Esophagus muscularis mucosa (tissue), 4 donors: ENCODE measurements around the gene GMPR. TPM values are rescaled to one million over a fixed set of nuclear protein-coding genes. Genes with fewer than 3 reads are reported as not detected.

Source experiments
- DNase-seq: peaks from one replicate; pipeline ENCODE4 v3.0.0-alpha.2; 2017; ENCODE audit errors: extremely low spot score
- H3K27ac ChIP-seq, 4 donors: fragments of 200-600 bp; sonication (generic); replicated peaks in 1 of 4; 1 replicate in 3 of 4; 2 replicates in 1 of 4; pipeline ENCODE4 v1.5.1; 2016 to 2019; ENCODE audit warnings: mild to moderate bottlenecking in 1 of 4
- H3K27me3 ChIP-seq, 4 donors: fragments of 200-600 bp; sonication (generic); one replicate each; pipeline versions ENCODE4 v1.5.1 to v1.6.0; 2016 to 2019
- H3K36me3 ChIP-seq, 4 donors: fragments of 200-600 bp; sonication (generic); one replicate each; pipeline ENCODE4 v1.5.1; 2016 to 2019
- H3K4me1 ChIP-seq, 4 donors: fragments of 200-600 bp; sonication (generic); one replicate each; pipeline ENCODE4 v1.5.1; 2016 to 2019
- H3K4me3 ChIP-seq, 4 donors: fragments of 200-600 bp; sonication (generic); 1 replicate in 2 of 4; 2 replicates in 2 of 4; pipeline ENCODE4 v1.5.1; 2016 to 2019; ENCODE audit warnings: mild to moderate bottlenecking in 4 of 4, moderate library complexity in 1 of 4
- H3K9me3 ChIP-seq, 4 donors: fragments of 200-600 bp; sonication (generic); 1 replicate in 3 of 4; 2 replicates in 1 of 4; pipeline ENCODE4 v1.5.1; 2016 to 2019
- EP300 ChIP-seq: sonication (generic); formaldehyde crosslinking; IDR thresholded peaks from one replicate; pipeline ENCODE4 v1.6.1; 2017; ENCODE audit warnings: antibody characterized with exemption
- POLR2A ChIP-seq: fragments of 450-650 bp; IDR thresholded peaks from one replicate; pipeline ENCODE4 v1.6.1; 2017; ENCODE audit warnings: antibody characterized with exemption, moderate library complexity, mild to moderate bottlenecking, low read depth
- POLR2AphosphoS5 ChIP-seq, 2 donors: sonication (generic); formaldehyde crosslinking; IDR thresholded peaks; one replicate each; pipeline ENCODE4 v1.6.1; 2017; ENCODE audit warnings: antibody characterized with exemption in 2 of 2
- WGBS: methylation state at CpG from one replicate; pipeline ENCODE4 v1.1.5; 2018; 5-methylcytosine and 5-hydroxymethylcytosine counted together
- intact Hi-C: fragments of 100-400 bp; cut with DNase I; formaldehyde crosslinking; loops from one replicate; pipeline ENCODE4 v1.15.1; 2023
- total RNA-seq, 4 donors: library from RNA; depleted of rRNA; stranded (reverse); fragments of >200 nt; gene quantifications; one replicate each; pipeline versions ENCODE4 v1.1.0 to v1.2.1, GENCODE V29; 2016
- TF ChIP-seq, protein P1 (sequence below), 3 experiments: fragments of 200-600 bp in 2 of 3; fragments of 450-650 bp in 1 of 3; sonication (generic) in 2 of 3; IDR thresholded peaks; one replicate each; pipeline ENCODE4 v1.5.1; 2017 to 2019; ENCODE audit warnings: antibody characterized with exemption in 3 of 3, mild to moderate bottlenecking in 2 of 3, moderate library complexity in 1 of 3

GMPR gene
- total RNA-seq, 4 donors from 2014 or later: 32.8 to 69.7 (median 52.0) TPM

DNA sequence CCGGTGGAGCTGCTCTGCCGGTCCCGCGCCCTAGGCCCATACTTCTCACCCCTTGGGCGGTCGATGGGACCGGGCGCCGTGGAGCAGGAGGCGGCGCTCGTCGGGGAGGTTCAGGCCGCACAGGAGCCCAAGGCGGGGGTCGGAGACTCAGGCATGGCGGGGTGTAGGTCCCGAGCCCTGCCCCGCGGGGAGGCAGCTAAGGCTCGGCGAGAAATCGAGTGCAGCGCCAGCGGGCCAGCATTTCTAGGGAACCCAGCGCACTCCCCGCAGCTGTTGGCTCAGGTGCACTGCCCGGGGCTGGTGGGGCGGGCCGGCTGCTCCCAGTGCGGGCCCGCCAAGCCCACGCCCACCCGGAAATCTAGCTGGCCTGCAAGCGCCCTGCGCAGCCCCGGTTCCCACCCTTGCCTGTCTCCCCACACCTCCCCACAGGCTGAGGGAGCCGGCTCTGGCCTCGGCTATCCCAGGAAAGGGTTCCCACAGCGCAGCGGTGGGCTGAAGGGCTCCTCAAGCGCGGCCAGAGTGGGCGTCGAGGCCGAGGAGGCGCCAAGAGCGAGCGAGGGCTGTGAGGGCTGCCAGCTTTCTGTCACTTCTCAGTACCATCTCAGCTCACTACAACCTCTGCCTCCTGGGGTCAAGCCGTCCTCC is 40.2 kb upstream of the GMPR start:
- no peak for TF ChIP-seq POLR2AphosphoS5 (IDR thresholded peaks at IDR 0.05)
- TF ChIP-seq EP300: no peak
- TF ChIP-seq, protein P1, sequence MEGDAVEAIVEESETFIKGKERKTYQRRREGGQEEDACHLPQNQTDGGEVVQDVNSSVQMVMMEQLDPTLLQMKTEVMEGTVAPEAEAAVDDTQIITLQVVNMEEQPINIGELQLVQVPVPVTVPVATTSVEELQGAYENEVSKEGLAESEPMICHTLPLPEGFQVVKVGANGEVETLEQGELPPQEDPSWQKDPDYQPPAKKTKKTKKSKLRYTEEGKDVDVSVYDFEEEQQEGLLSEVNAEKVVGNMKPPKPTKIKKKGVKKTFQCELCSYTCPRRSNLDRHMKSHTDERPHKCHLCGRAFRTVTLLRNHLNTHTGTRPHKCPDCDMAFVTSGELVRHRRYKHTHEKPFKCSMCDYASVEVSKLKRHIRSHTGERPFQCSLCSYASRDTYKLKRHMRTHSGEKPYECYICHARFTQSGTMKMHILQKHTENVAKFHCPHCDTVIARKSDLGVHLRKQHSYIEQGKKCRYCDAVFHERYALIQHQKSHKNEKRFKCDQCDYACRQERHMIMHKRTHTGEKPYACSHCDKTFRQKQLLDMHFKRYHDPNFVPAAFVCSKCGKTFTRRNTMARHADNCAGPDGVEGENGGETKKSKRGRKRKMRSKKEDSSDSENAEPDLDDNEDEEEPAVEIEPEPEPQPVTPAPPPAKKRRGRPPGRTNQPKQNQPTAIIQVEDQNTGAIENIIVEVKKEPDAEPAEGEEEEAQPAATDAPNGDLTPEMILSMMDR (IDR thresholded peaks at IDR 0.05): no peak
- TF ChIP-seq POLR2A: no peak
- Histone ChIP-seq H3K27me3 (peaks cover 0 to 23% (median 0%) of the 10 kb centered on the region in 4 donors), H3K9me3 (no peaks in the 10 kb centered on the region), H3K4me1 (peaks cover 0 to 8% (median 0%) of the 10 kb centered on the region in 4 donors), H3K27ac (no peak overlapping the region), H3K4me3 (no peak overlapping the region), H3K36me3 (no peaks in the 10 kb centered on the region)
- intact Hi-C loops: no loop called here
- 84% methylated on average over 27 of the region's 50 CpGs for WGBS
- DNase-seq: no peak

DNA sequence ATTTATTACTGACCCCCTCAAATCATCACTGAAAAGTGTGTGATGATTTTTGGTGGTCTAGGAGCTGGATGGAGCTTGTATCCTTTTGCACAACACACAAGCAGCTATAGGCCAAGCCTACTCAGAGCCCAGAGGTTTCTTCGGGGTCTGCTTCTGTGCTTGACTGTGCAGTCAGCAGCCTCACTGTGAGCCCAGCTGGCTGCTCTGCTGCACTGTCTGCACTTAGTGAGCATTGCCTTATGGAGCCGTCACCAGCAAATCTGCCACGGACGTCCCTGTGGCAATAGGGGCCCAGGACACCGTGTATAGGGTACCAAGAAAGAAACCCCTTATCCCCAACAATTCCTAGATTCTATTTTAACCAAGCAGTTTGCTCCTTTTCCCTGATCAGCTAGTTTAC is 38.6 kb upstream of the GMPR start:
- no peaks in the 10 kb centered on the region for H3K36me3 ChIP-seq
- peaks cover 0 to 23% (median 0%) of the 10 kb centered on the region in 4 donors for H3K27me3 ChIP-seq
- no peak for TF ChIP-seq POLR2AphosphoS5 (IDR thresholded peaks at IDR 0.05)
- TF ChIP-seq EP300: no peak
- no peak for TF ChIP-seq POLR2A
- TF ChIP-seq, protein P1 (IDR thresholded peaks at IDR 0.05): no peak
- intact Hi-C loops: no loop called here
- H3K27ac ChIP-seq: no peak overlapping the region
- H3K4me3 ChIP-seq: no peak overlapping the region
- WGBS: 46% methylated on average over 4 of the region's 5 CpGs
- no peaks in the 10 kb centered on the region for H3K9me3 ChIP-seq
- no peak for DNase-seq
- peaks cover 0 to 8% (median 0%) of the 10 kb centered on the region in 4 donors for H3K4me1 ChIP-seq

DNA sequence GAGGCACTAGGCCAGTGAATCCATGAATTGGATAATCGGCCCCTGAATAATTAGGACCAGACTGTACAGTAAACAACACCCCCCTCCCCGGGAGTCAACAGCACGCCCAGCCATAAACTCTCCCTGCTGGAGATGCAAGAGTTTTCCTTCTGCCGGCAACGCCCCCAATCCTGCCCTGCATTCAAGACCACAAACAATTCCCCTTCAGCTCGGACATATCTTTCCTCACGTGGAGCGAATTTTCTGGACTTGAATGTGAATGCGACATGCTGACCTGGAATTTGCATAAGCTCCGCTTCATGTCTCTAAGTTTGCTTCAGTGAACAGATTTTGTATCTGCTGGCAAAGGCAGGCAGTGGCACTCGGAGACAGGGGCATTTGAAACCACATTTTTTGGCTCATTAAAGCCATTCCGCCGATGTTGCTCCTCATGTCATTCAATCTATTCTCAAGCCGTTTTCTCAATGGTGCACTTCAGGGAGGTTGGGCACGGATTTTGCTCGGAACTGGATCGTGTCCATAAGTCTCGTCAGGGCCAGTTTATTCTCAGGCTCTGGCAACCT is 38.0 kb upstream of the GMPR start:
- peak overlapping the region in 1 of 4 donors; percentile 1 for H3K4me3 ChIP-seq
- intact Hi-C loops: no loop called here
- no peak overlapping the region for H3K27ac ChIP-seq
- H3K9me3 ChIP-seq: no peaks in the 10 kb centered on the region
- peaks cover 0 to 8% (median 2%) of the 10 kb centered on the region in 4 donors for H3K4me1 ChIP-seq
- no peaks in the 10 kb centered on the region for H3K36me3 ChIP-seq
- no peak for TF ChIP-seq EP300
- no peak for TF ChIP-seq POLR2AphosphoS5 (IDR thresholded peaks at IDR 0.05)
- TF ChIP-seq, protein P1 (IDR thresholded peaks at IDR 0.05): no peak
- TF ChIP-seq POLR2A: no peak
- no peak for DNase-seq
- H3K27me3 ChIP-seq: peaks cover 0 to 23% (median 0%) of the 10 kb centered on the region in 4 donors
- WGBS: 73% methylated on average over 18 of the region's 18 CpGs

DNA sequence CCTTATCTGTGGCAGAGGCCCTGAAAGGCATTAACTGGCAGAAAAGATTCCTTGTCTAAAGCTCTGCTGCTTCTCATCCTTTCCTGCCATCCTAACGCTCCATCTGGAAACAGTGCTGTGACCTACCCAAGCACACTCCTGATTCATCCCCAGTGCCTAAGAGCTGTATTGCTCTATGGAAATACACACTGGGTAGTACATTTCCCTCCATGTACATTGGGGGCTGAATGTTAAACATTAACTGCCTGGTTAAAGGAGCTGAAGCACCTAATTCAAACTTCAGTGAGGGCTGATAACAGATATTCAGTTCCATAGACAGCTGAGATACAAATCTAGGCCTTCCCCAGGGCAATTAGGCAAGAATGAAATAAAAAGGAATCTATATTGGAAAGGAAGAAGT is 36.7 kb upstream of the GMPR start:
- no peak for TF ChIP-seq POLR2AphosphoS5 (IDR thresholded peaks at IDR 0.05)
- TF ChIP-seq, protein P1 (IDR thresholded peaks at IDR 0.05): no peak
- TF ChIP-seq EP300: no peak
- TF ChIP-seq POLR2A: no peak
- DNase-seq: no peak
- H3K9me3 ChIP-seq: no peaks in the 10 kb centered on the region
- peaks cover 0 to 16% (median 0%) of the 10 kb centered on the region in 4 donors for H3K27me3 ChIP-seq
- H3K27ac ChIP-seq: no peak overlapping the region
- H3K4me1 ChIP-seq: peaks cover 4 to 13% (median 5%) of the 10 kb centered on the region in 4 donors
- H3K36me3 ChIP-seq: no peaks in the 10 kb centered on the region
- WGBS: 100% methylated on average over 1 of the region's 1 CpG
- intact Hi-C loops: no loop called here
- H3K4me3 ChIP-seq: no peak overlapping the region
